ENCODE data around the gene HAND1. TPM values are rescaled to one million over a fixed set of nuclear protein-coding genes. Genes with fewer than 3 reads are reported as not detected.
A peak's percentile ranks its signal among the peaks of the same experiment; 100 is the strongest.

HAND1 gene
- total RNA-seq, 4 donors from 2014 or later, result not detected

- WGBS, 2 donors (ENCODE audit: low coverage in 1 of 2), result 43 to 71% methylated on average over 7 to 17 of the region's 18 CpGs
- Histone ChIP-seq H3K36me3 (peaks cover 0 to 3% of the 10 kb centered on the region in 2 donors), H3K27me3 (peaks cover 44% of the 10 kb centered on the region), H3K27ac (no peak overlapping the region), H3K4me1 (peaks cover 0 to 2% (median 0%) of the 10 kb centered on the region in 3 donors), H3K9me3 (no peaks in the 10 kb centered on the region), H3K4me3 (no peak overlapping the region)
- peak; percentile 78 for ATAC-seq
- TF ChIP-seq, protein P1, sequence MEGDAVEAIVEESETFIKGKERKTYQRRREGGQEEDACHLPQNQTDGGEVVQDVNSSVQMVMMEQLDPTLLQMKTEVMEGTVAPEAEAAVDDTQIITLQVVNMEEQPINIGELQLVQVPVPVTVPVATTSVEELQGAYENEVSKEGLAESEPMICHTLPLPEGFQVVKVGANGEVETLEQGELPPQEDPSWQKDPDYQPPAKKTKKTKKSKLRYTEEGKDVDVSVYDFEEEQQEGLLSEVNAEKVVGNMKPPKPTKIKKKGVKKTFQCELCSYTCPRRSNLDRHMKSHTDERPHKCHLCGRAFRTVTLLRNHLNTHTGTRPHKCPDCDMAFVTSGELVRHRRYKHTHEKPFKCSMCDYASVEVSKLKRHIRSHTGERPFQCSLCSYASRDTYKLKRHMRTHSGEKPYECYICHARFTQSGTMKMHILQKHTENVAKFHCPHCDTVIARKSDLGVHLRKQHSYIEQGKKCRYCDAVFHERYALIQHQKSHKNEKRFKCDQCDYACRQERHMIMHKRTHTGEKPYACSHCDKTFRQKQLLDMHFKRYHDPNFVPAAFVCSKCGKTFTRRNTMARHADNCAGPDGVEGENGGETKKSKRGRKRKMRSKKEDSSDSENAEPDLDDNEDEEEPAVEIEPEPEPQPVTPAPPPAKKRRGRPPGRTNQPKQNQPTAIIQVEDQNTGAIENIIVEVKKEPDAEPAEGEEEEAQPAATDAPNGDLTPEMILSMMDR (IDR thresholded peaks at IDR 0.05), result peak; percentile 72 to 91 (median 78)
- no peak for TF ChIP-seq POLR2AphosphoS5 (IDR thresholded peaks at IDR 0.05)
- no peak for TF ChIP-seq EP300 (IDR thresholded peaks at IDR 0.05)
Measured at GRCh38 chr5:154467655-154468354, 10.2 kb downstream of the HAND1 start.

- ATAC-seq, result no peak
- H3K27ac ChIP-seq, result no peak overlapping the region
- whole genome bisulfite sequencing, 2 donors (ENCODE audit: low coverage in 1 of 2), result 87 to 100% methylated on average over 2 to 5 of the region's 5 CpGs
- H3K27me3 ChIP-seq, result peaks cover 33% of the 10 kb centered on the region
- H3K36me3 ChIP-seq, result peaks cover 0 to 10% of the 10 kb centered on the region in 2 donors
- H3K9me3 ChIP-seq, result no peaks in the 10 kb centered on the region
- H3K4me1 ChIP-seq, result no peaks in the 10 kb centered on the region
- H3K4me3 ChIP-seq, result no peak overlapping the region
- TF ChIP-seq POLR2AphosphoS5 (IDR thresholded peaks at IDR 0.05) (no peak), POLR2A (IDR thresholded peaks at IDR 0.05) (no peak)
- TF ChIP-seq, protein P1 (IDR thresholded peaks at IDR 0.05), result no peak
Measured at GRCh38 chr5:154466671-154467070, 11.4 kb downstream of the HAND1 start.

DNA sequence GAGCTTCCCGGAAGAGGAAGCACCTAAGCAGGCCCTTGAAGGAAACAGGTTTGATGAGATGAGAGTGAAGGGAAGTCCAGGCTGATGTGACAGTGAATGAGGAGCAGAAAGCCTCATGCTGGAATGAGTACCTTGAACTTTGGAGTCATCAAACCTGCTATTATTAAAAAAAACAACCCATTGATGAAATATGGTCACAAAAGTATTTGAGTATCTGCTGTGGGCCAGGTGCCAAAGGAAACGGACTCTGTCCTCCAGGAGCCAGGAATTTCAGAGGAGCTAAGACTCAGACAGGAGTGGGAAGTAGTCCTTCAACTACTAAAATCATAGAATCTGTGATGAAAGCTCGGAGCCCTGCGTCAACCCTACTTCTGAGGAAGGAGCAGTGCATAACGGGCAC, 11.9 kb downstream of the HAND1 start:
- peaks cover 27% of the 10 kb centered on the region for H3K27me3 ChIP-seq
- H3K36me3 ChIP-seq, result peaks cover 0 to 15% of the 10 kb centered on the region in 2 donors
- TF ChIP-seq POLR2AphosphoS5 (IDR thresholded peaks at IDR 0.05), result no peak
- no peak for TF ChIP-seq POLR2A (IDR thresholded peaks at IDR 0.05)
- no peak for TF ChIP-seq EP300 (IDR thresholded peaks at IDR 0.05)
- TF ChIP-seq, protein P1 (IDR thresholded peaks at IDR 0.05), result no peak
- no peak overlapping the region for H3K27ac ChIP-seq
- ATAC-seq, result no peak
- WGBS, 2 donors (ENCODE audit: low coverage in 1 of 2), result 49 to 65% methylated on average over 4 of the region's 5 CpGs
- no peaks in the 10 kb centered on the region for H3K9me3 ChIP-seq
- H3K4me3 ChIP-seq, result no peak overlapping the region
- H3K4me1 ChIP-seq, result no peaks in the 10 kb centered on the region

- WGBS, 2 donors (ENCODE audit: low coverage in 1 of 2), result 65% methylated on average over 6 of the region's 6 CpGs
- H3K4me1 ChIP-seq, result no peaks in the 10 kb centered on the region
- TF ChIP-seq POLR2A (IDR thresholded peaks at IDR 0.05) (no peak), POLR2AphosphoS5 (IDR thresholded peaks at IDR 0.05) (no peak), EP300 (IDR thresholded peaks at IDR 0.05) (no peak)
- TF ChIP-seq, protein P1 (IDR thresholded peaks at IDR 0.05), result no peak
Measured at GRCh38 chr5:154465169-154465568, 12.9 kb downstream of the HAND1 start.

GRCh38 chr5:154464438-154464837, 13.6 kb downstream of the HAND1 start:
- WGBS, 2 donors (ENCODE audit: low coverage in 1 of 2), result 50 to 75% methylated on average over 1 of the region's 1 CpG
- no peak for ATAC-seq
- peaks cover 0 to 30% of the 10 kb centered on the region in 2 donors for H3K36me3 ChIP-seq
- H3K9me3 ChIP-seq, result no peaks in the 10 kb centered on the region
- H3K27ac ChIP-seq, result no peak overlapping the region
- no peak for TF ChIP-seq POLR2A (IDR thresholded peaks at IDR 0.05)
- no peak for TF ChIP-seq POLR2AphosphoS5 (IDR thresholded peaks at IDR 0.05)
- no peak for TF ChIP-seq EP300 (IDR thresholded peaks at IDR 0.05)
- TF ChIP-seq, protein P1 (IDR thresholded peaks at IDR 0.05), result no peak
- no peaks in the 10 kb centered on the region for H3K4me1 ChIP-seq
- H3K4me3 ChIP-seq, result no peak overlapping the region
- peaks cover 12% of the 10 kb centered on the region for H3K27me3 ChIP-seq

More at GRCh38 chr5:154465169-154465568, 12.9 kb downstream of the HAND1 start:
- no peak for ATAC-seq
- H3K27ac ChIP-seq, result no peak overlapping the region
- peaks cover 0 to 22% of the 10 kb centered on the region in 2 donors for H3K36me3 ChIP-seq
- H3K27me3 ChIP-seq, result peaks cover 20% of the 10 kb centered on the region
- H3K9me3 ChIP-seq, result no peaks in the 10 kb centered on the region
- no peak overlapping the region for H3K4me3 ChIP-seq

Measured in gastroesophageal sphincter (tissue), 4 donors.